Cardiac fibroblast (primary cell): ENCODE data around the gene GMCL1.
"Not testable (repeated sequence)": the region's sequence is repeated elsewhere in the genome, so short reads cannot be mapped to it uniquely, and the experiment has no call there.

Experiments
- DNase-seq, 2 donors: peaks; one replicate each; pipeline versions ENCODE4 v3.0.0 to v3.0.0-alpha.2; 2010; ENCODE audit warnings: low read depth in 2 of 2
- H3K4me3 ChIP-seq, 2 donors: replicated peaks in 1 of 2; 1 replicate in 1 of 2; 2 replicates in 1 of 2; pipeline ENCODE4 v1.5.1; 2011; ENCODE audit warnings: low read depth in 2 of 2, low read length in 2 of 2, mild to moderate bottlenecking in 2 of 2, moderate library complexity in 1 of 2
- TF ChIP-seq, protein P1 (sequence below): IDR thresholded peaks from one replicate; pipeline ENCODE4 v1.5.1; 2011; ENCODE audit warnings: low read depth, mild to moderate bottlenecking, low read length, inconsistent platforms

Gene GMCL1

DNA sequence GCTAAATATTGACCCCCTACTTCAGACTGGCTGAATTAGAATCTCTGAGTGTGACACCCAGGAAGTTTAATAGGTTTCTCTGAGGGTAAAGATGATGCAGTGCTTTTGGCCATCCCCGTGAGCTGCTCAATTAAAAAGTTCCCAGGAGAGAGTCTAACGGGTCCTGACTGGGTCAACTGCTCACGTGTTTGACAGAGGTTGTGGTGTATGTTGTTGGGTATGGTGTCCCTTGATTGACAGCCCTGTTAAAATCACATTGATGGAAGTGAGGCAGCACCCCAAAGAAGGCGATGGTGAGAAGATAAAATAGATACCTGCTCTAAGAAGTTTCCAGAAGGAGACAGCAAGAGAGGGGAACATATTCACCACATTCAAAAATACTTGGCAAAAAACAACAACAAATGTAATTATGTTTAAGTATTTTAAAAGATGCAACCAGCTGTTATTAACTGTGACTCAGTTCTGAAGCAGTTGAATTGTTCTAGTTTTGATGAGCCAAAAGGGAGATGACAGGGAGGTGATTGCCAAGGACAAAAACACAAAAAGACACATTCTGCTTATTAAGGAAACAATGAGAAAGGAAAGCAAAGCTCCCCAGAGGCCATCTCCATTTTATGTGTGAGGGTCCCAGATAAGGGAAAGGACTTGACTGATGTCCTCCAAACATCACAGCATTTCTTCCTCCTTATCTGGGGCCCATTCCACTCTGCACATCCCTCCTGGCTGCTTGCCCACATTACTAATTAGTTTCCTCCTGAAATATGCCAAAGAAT, 11.5 kb upstream of the GMCL1 start:
- DNase-seq: peak; percentile 61 to 62
- no peak overlapping the region for H3K4me3 ChIP-seq
- TF ChIP-seq, protein P1, sequence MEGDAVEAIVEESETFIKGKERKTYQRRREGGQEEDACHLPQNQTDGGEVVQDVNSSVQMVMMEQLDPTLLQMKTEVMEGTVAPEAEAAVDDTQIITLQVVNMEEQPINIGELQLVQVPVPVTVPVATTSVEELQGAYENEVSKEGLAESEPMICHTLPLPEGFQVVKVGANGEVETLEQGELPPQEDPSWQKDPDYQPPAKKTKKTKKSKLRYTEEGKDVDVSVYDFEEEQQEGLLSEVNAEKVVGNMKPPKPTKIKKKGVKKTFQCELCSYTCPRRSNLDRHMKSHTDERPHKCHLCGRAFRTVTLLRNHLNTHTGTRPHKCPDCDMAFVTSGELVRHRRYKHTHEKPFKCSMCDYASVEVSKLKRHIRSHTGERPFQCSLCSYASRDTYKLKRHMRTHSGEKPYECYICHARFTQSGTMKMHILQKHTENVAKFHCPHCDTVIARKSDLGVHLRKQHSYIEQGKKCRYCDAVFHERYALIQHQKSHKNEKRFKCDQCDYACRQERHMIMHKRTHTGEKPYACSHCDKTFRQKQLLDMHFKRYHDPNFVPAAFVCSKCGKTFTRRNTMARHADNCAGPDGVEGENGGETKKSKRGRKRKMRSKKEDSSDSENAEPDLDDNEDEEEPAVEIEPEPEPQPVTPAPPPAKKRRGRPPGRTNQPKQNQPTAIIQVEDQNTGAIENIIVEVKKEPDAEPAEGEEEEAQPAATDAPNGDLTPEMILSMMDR: no peak

DNA sequence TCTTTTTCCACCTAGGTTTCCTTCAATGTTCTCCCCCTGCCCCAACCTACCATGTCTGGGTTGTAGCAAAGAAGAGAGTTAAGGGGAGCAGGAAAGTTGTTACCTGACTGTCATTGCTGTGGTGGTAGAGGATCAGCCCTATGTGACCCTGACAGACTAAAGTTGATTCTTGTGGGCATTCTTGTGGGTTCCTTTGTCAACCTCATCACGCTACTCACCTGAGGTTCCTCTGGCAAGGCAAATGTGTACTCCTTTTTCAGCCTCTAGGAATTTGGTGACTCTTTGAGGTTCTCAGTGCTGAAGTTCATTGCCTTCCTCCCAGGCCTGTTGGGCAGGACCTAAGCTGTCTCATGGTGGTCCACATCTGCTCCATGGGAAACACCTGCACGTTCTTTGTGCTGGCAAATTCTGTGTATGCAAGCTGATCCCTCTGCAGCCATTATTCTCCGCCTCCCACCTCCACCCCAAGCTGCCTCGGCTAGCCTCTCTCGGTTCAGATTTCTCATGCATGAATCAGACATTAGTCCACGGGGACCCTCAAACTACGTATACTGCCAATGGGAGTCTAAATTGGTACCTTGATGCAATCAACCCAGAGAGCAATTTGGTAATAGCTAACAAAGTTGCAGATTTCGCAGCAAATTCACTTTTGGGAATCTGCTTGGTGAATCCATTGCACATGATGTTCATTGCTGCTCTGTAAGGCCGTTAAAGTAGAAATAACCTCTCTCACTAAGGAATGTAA, 1.5 kb upstream of the GMCL1 start:
- peak; percentile 8 to 71 for DNase-seq
- TF ChIP-seq, protein P1: no peak
- H3K4me3 ChIP-seq: no peak overlapping the region

DNA sequence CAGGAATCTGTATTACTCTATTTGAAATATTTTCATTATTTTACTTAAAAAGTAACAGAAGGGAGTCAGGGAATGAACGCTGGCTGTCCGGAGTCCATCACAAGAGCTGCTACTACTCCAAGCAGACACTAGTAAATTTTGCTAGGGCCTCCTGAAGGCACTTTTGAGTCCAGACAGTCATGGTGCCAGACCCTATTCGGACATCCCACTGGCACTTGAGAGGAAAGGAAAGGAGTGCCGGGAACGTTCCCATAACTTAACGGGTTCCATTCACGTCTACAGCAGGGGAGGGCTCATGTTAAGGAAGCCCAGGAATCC, 563 bp upstream of the GMCL1 start:
- DNase-seq: no peak
- peak overlapping the region; percentile 88 to 95 for H3K4me3 ChIP-seq
- TF ChIP-seq, protein P1: no peak

DNA sequence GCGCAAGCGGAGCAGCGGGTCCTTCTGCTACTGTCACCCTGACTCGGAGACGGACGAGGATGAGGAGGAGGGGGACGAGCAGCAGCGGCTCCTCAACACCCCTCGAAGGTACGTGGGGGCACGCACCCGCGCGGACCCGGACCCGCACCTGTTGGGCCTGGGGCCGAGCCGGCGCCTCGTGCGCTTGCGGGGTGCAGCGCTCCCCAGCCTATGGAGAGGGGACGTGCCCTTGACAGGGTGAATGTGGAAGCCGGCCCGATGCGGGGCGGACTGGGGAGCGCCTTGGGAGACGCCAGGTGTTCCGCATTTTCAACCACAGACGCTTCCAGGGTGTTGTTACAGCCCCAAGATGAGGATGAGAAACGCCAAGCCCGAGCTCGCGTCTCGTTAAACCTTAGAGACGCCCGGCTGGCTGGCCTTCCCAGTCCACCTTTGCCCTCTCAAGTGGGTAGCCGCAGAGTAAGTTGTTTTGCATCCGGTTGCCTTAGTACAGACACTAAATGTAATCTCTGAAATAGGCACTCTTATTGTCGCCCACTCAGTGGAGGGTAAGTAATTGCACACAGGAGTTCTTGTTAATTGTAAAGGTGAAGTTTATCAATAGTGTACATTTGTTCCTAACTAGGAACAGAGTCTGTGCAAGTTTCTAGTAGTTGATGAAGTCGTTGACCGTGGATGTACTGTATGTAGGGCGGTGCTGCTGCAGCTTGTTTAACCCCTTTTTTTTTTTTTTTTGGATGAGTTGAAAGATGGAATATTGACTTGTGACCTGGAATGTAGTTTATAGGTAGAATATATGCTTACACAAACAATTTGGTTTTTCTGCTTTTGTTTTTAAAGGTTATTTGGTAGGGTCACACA, 815 bp downstream of the GMCL1 start:
- H3K4me3 ChIP-seq: peak overlapping the region; percentile 88 to 95
- DNase-seq: peak; percentile 32 to 34

GRCh38 chr2:69830906-69831241, 1.4 kb downstream of the GMCL1 start:
- not testable (repeated sequence) for DNase-seq
- peak overlapping the region; percentile 3 to 95 for H3K4me3 ChIP-seq

More for the DNA sequence above, 815 bp downstream of the GMCL1 start:
- TF ChIP-seq, protein P1: no peak

GRCh38 chr2:69831354-69831905, 2.0 kb downstream of the GMCL1 start:
- H3K4me3 ChIP-seq: no peak overlapping the region
- TF ChIP-seq, protein P1: no peak
- DNase-seq: no peak

DNA sequence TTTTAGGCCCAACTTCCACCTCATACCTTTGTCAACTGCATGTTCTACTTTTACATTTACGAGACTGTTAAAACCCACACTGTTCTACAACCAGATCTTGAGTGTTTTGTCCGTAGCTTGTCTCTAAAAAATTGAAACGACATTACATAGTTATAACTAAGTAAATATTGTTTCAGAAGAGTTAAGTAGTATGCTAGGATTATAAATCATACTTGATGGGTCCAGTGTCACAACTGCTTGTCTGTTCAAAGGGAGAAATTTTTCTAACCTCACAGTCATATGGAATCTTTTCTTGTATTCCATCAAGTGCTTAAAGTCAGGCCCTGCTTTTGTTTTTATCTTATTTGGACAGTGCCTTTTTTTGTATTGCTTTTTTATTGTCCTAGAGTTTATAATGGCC, 4.3 kb downstream of the GMCL1 start:
- no peak for DNase-seq
- TF ChIP-seq, protein P1: no peak
- H3K4me3 ChIP-seq: no peak overlapping the region
